Esophagus muscularis mucosa (tissue), 4 donors: ENCODE results near the gene EPHA2. TPM values are rescaled to one million over a fixed set of nuclear protein-coding genes. Genes with fewer than 3 reads are reported as not detected.
A peak's percentile ranks its signal among the peaks of the same experiment; 100 is the strongest.

Source experiments
- DNase-seq: peaks from one replicate; pipeline ENCODE4 v3.0.0-alpha.2; 2017; ENCODE audit errors: extremely low spot score
- H3K27ac ChIP-seq, 4 donors: fragments of 200-600 bp; sonication (generic); replicated peaks in 1 of 4; 1 replicate in 3 of 4; 2 replicates in 1 of 4; pipeline ENCODE4 v1.5.1; 2016 to 2019; ENCODE audit warnings: mild to moderate bottlenecking in 1 of 4
- H3K27me3 ChIP-seq, 4 donors: fragments of 200-600 bp; sonication (generic); one replicate each; pipeline versions ENCODE4 v1.5.1 to v1.6.0; 2016 to 2019
- H3K36me3 ChIP-seq, 4 donors: fragments of 200-600 bp; sonication (generic); one replicate each; pipeline ENCODE4 v1.5.1; 2016 to 2019
- H3K4me1 ChIP-seq, 4 donors: fragments of 200-600 bp; sonication (generic); one replicate each; pipeline ENCODE4 v1.5.1; 2016 to 2019
- H3K4me3 ChIP-seq, 4 donors: fragments of 200-600 bp; sonication (generic); 1 replicate in 2 of 4; 2 replicates in 2 of 4; pipeline ENCODE4 v1.5.1; 2016 to 2019; ENCODE audit warnings: mild to moderate bottlenecking in 4 of 4, moderate library complexity in 1 of 4
- H3K9me3 ChIP-seq, 4 donors: fragments of 200-600 bp; sonication (generic); 1 replicate in 3 of 4; 2 replicates in 1 of 4; pipeline ENCODE4 v1.5.1; 2016 to 2019
- EP300 ChIP-seq: sonication (generic); formaldehyde crosslinking; IDR thresholded peaks from one replicate; pipeline ENCODE4 v1.6.1; 2017; ENCODE audit warnings: antibody characterized with exemption
- POLR2A ChIP-seq: fragments of 450-650 bp; IDR thresholded peaks from one replicate; pipeline ENCODE4 v1.6.1; 2017; ENCODE audit warnings: antibody characterized with exemption, moderate library complexity, mild to moderate bottlenecking, low read depth
- POLR2AphosphoS5 ChIP-seq, 2 donors: sonication (generic); formaldehyde crosslinking; IDR thresholded peaks; one replicate each; pipeline ENCODE4 v1.6.1; 2017; ENCODE audit warnings: antibody characterized with exemption in 2 of 2
- WGBS: methylation state at CpG from one replicate; pipeline ENCODE4 v1.1.5; 2018; 5-methylcytosine and 5-hydroxymethylcytosine counted together
- intact Hi-C: fragments of 100-400 bp; cut with DNase I; formaldehyde crosslinking; loops from one replicate; pipeline ENCODE4 v1.15.1; 2023
- total RNA-seq, 4 donors: library from RNA; depleted of rRNA; stranded (reverse); fragments of >200 nt; gene quantifications; one replicate each; pipeline versions ENCODE4 v1.1.0 to v1.2.1, GENCODE V29; 2016
- TF ChIP-seq, protein P1 (sequence below), 3 experiments: fragments of 200-600 bp in 2 of 3; fragments of 450-650 bp in 1 of 3; sonication (generic) in 2 of 3; IDR thresholded peaks; one replicate each; pipeline ENCODE4 v1.5.1; 2017 to 2019; ENCODE audit warnings: antibody characterized with exemption in 3 of 3, mild to moderate bottlenecking in 2 of 3, moderate library complexity in 1 of 3

The EPHA2 gene
- total RNA-seq, 4 donors from 2014 or later = 5.8 to 15.7 (median 11.3) TPM

- no peaks in the 10 kb centered on the region for H3K27me3 ChIP-seq
- peaks cover 8 to 29% (median 27%) of the 10 kb centered on the region in 4 donors for H3K4me1 ChIP-seq
- H3K27ac ChIP-seq = no peak overlapping the region
- H3K4me3 ChIP-seq = no peak overlapping the region
- TF ChIP-seq POLR2AphosphoS5 (IDR thresholded peaks at IDR 0.05) (no peak), EP300 (no peak), POLR2A (no peak)
- TF ChIP-seq, protein P1, sequence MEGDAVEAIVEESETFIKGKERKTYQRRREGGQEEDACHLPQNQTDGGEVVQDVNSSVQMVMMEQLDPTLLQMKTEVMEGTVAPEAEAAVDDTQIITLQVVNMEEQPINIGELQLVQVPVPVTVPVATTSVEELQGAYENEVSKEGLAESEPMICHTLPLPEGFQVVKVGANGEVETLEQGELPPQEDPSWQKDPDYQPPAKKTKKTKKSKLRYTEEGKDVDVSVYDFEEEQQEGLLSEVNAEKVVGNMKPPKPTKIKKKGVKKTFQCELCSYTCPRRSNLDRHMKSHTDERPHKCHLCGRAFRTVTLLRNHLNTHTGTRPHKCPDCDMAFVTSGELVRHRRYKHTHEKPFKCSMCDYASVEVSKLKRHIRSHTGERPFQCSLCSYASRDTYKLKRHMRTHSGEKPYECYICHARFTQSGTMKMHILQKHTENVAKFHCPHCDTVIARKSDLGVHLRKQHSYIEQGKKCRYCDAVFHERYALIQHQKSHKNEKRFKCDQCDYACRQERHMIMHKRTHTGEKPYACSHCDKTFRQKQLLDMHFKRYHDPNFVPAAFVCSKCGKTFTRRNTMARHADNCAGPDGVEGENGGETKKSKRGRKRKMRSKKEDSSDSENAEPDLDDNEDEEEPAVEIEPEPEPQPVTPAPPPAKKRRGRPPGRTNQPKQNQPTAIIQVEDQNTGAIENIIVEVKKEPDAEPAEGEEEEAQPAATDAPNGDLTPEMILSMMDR (IDR thresholded peaks at IDR 0.05) = no peak
- H3K9me3 ChIP-seq = no peaks in the 10 kb centered on the region
- H3K36me3 ChIP-seq = no peaks in the 10 kb centered on the region
- WGBS = 88% methylated on average over 16 of the region's 16 CpGs
- DNase-seq = no peak
- intact Hi-C loops = no loop called here
These were observed 3.3 kb upstream of the EPHA2 start for GRCh38 chr1:16158993-16159831.

DNA sequence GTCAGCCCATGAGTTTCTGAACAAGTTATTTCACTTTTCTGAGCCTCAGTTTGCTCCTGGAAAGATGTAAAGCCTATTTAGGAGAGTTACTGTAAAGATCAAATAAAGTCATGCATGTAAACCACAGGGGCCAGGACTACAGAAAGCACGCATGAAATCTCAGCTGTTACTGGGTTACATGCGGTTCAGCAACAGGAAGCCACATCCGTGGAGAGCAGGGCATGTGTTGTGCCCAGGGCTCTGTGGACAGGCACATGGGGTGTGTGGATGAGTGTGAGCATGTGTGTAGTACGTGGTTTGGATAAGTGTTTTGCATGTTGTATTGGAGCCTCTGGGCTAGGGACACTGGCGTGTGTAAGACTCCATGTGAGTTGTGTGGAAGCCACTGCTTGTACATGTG lies 2.2 kb upstream of the EPHA2 start:
- H3K4me3 ChIP-seq = no peak overlapping the region
- H3K36me3 ChIP-seq = no peaks in the 10 kb centered on the region
- intact Hi-C loops = no loop called here
- H3K27me3 ChIP-seq = no peaks in the 10 kb centered on the region
- no peak for DNase-seq
- TF ChIP-seq POLR2AphosphoS5 (IDR thresholded peaks at IDR 0.05) = no peak
- TF ChIP-seq, protein P1 (IDR thresholded peaks at IDR 0.05) = no peak
- no peak for TF ChIP-seq EP300
- TF ChIP-seq POLR2A = no peak
- H3K9me3 ChIP-seq = no peaks in the 10 kb centered on the region
- no peak overlapping the region for H3K27ac ChIP-seq
- peaks cover 20 to 38% (median 35%) of the 10 kb centered on the region in 4 donors for H3K4me1 ChIP-seq
- 70% methylated on average over 5 of the region's 5 CpGs for WGBS

GRCh38 chr1:16156848-16157495 lies 1.1 kb upstream of the EPHA2 start:
- Histone ChIP-seq H3K4me1 (peaks cover 30 to 46% (median 46%) of the 10 kb centered on the region in 4 donors), H3K27ac (peak overlapping the region; percentile 79 to 89 (median 84)), H3K9me3 (no peaks in the 10 kb centered on the region), H3K4me3 (no peak overlapping the region), H3K27me3 (no peaks in the 10 kb centered on the region), H3K36me3 (no peaks in the 10 kb centered on the region)
- TF ChIP-seq EP300 (no peak), POLR2AphosphoS5 (IDR thresholded peaks at IDR 0.05) (no peak), POLR2A (no peak)
- TF ChIP-seq, protein P1 (IDR thresholded peaks at IDR 0.05) = no peak
- DNase-seq = no peak
- 80% methylated on average over 12 of the region's 13 CpGs for WGBS
- intact Hi-C loops = no loop called here

- intact Hi-C loops = no loop called here
- peaks cover 50 to 65% (median 60%) of the 10 kb centered on the region in 4 donors for H3K4me1 ChIP-seq
- H3K27me3 ChIP-seq = no peaks in the 10 kb centered on the region
- H3K4me3 ChIP-seq = peak overlapping the region; percentile 63 to 72 (median 70)
- H3K27ac ChIP-seq = peak overlapping the region; percentile 79 to 89 (median 84)
- peaks cover 0 to 16% (median 8%) of the 10 kb centered on the region in 4 donors for H3K36me3 ChIP-seq
- 48% methylated on average over 16 of the region's 17 CpGs for WGBS
- TF ChIP-seq EP300 = no peak
- TF ChIP-seq, protein P1 (IDR thresholded peaks at IDR 0.05) = no peak
- DNase-seq = no peak
- no peaks in the 10 kb centered on the region for H3K9me3 ChIP-seq
These were observed 1.7 kb downstream of the EPHA2 start for GRCh38 chr1:16153999-16154673.
